ENCODE measurements around the gene SYT13. TPM values are rescaled to one million over a fixed set of nuclear protein-coding genes. Genes with fewer than 3 reads are reported as not detected.
"Not testable (repeated sequence)": the region's sequence is repeated elsewhere in the genome, so short reads cannot be mapped to it uniquely, and the experiment has no call there.

The SYT13 gene
- total RNA-seq, 2 experiments from 2014 or later: not detected

- H3K36me3 Mint-ChIP-seq: no peaks in the 10 kb centered on the region
- no peak overlapping the region for H3K27ac Mint-ChIP-seq
- peaks cover 20% of the 10 kb centered on the region for H3K27me3 Mint-ChIP-seq
Observed at GRCh38 chr11:45259592-45259991, 26.5 kb downstream of the SYT13 start.

GRCh38 chr11:45258982-45259530 lies 27.1 kb downstream of the SYT13 start:
- Mint-ChIP-seq H3K4me3 (no peak overlapping the region), H3K4me1 (no peaks in the 10 kb centered on the region), H3K9me3 (no peaks in the 10 kb centered on the region), H3K27me3 (peaks cover 17% of the 10 kb centered on the region), H3K27ac (no peak overlapping the region), H3K36me3 (no peaks in the 10 kb centered on the region)
- no peak for ATAC-seq (ENCODE audit: low read depth)
- no peak for DNase-seq
- POLR2A ChIA-PET: no interaction called here

More at GRCh38 chr11:45259592-45259991, 26.5 kb downstream of the SYT13 start:
- Mint-ChIP-seq H3K4me3 (no peak overlapping the region), H3K9me3 (no peaks in the 10 kb centered on the region), H3K4me1 (no peaks in the 10 kb centered on the region)
- DNase-seq (no peak), ATAC-seq (ENCODE audit: low read depth) (no peak)
- POLR2A ChIA-PET: no interaction called here

- ATAC-seq (ENCODE audit: low read depth): no peak
- POLR2A ChIA-PET: no interaction called here
- no peak overlapping the region for H3K4me3 Mint-ChIP-seq
- no peak for DNase-seq
- H3K9me3 Mint-ChIP-seq: no peaks in the 10 kb centered on the region
- no peaks in the 10 kb centered on the region for H3K4me1 Mint-ChIP-seq
- H3K27me3 Mint-ChIP-seq: peaks cover 9% of the 10 kb centered on the region
- H3K27ac Mint-ChIP-seq: no peak overlapping the region
- no peaks in the 10 kb centered on the region for H3K36me3 Mint-ChIP-seq
Observed at GRCh38 chr11:45254070-45254469, 32.1 kb downstream of the SYT13 start.

GRCh38 chr11:45253640-45254039 lies 32.5 kb downstream of the SYT13 start:
- Mint-ChIP-seq H3K27me3 (peaks cover 13% of the 10 kb centered on the region), H3K4me1 (peaks cover 3% of the 10 kb centered on the region), H3K9me3 (no peaks in the 10 kb centered on the region), H3K4me3 (no peak overlapping the region), H3K36me3 (no peaks in the 10 kb centered on the region), H3K27ac (no peak overlapping the region)
- POLR2A ChIA-PET: no interaction called here
- ATAC-seq (ENCODE audit: low read depth) (no peak), DNase-seq (no peak)

- ATAC-seq (ENCODE audit: low read depth) (no peak), DNase-seq (no peak)
- no peaks in the 10 kb centered on the region for H3K36me3 Mint-ChIP-seq
- POLR2A ChIA-PET: no interaction called here
- H3K9me3 Mint-ChIP-seq: no peaks in the 10 kb centered on the region
- H3K27me3 Mint-ChIP-seq: peaks cover 17% of the 10 kb centered on the region
- no peak overlapping the region for H3K27ac Mint-ChIP-seq
- no peak overlapping the region for H3K4me3 Mint-ChIP-seq
- H3K4me1 Mint-ChIP-seq: peaks cover 3% of the 10 kb centered on the region
Observed at GRCh38 chr11:45252877-45253276, 33.3 kb downstream of the SYT13 start.

GRCh38 chr11:45252134-45252856 lies 33.8 kb downstream of the SYT13 start:
- Mint-ChIP-seq H3K27ac (no peak overlapping the region), H3K36me3 (no peaks in the 10 kb centered on the region), H3K4me1 (peaks cover 3% of the 10 kb centered on the region), H3K9me3 (no peaks in the 10 kb centered on the region), H3K4me3 (no peak overlapping the region), H3K27me3 (peaks cover 17% of the 10 kb centered on the region)
- POLR2A ChIA-PET: no interaction called here
- DNase-seq (peak; percentile 50), ATAC-seq (ENCODE audit: low read depth) (no peak)

- Mint-ChIP-seq H3K4me3 (no peak overlapping the region), H3K9me3 (no peaks in the 10 kb centered on the region), H3K4me1 (peaks cover 3% of the 10 kb centered on the region), H3K27me3 (peaks cover 14% of the 10 kb centered on the region), H3K27ac (no peak overlapping the region), H3K36me3 (no peaks in the 10 kb centered on the region)
- DNase-seq (no peak), ATAC-seq (ENCODE audit: low read depth) (no peak)
- POLR2A ChIA-PET: interaction anchor here (0.6 kb wide), 1 partner anchor 55 kb away, joined by 3 read pairs; no protein-coding TSS in a partner anchor
Observed at GRCh38 chr11:45250035-45250718, 36.0 kb downstream of the SYT13 start.

GRCh38 chr11:45249372-45249771 lies 36.8 kb downstream of the SYT13 start:
- peaks cover 14% of the 10 kb centered on the region for H3K27me3 Mint-ChIP-seq
- H3K27ac Mint-ChIP-seq; ATAC-seq (ENCODE audit: low read depth); H3K9me3 Mint-ChIP-seq; DNase-seq; H3K4me1 Mint-ChIP-seq; H3K4me3 Mint-ChIP-seq; POLR2A ChIA-PET; H3K36me3 Mint-ChIP-seq: not testable (repeated sequence)

GRCh38 chr11:45248501-45249011 lies 37.6 kb downstream of the SYT13 start:
- Mint-ChIP-seq H3K27me3 (peaks cover 11% of the 10 kb centered on the region), H3K27ac (no peak overlapping the region), H3K4me1 (peaks cover 3% of the 10 kb centered on the region), H3K36me3 (no peaks in the 10 kb centered on the region), H3K9me3 (no peaks in the 10 kb centered on the region), H3K4me3 (no peak overlapping the region)
- POLR2A ChIA-PET: no interaction called here
- ATAC-seq (ENCODE audit: low read depth) (no peak), DNase-seq (no peak)

GRCh38 chr11:45247433-45247832 lies 38.7 kb downstream of the SYT13 start:
- peaks cover 3% of the 10 kb centered on the region for H3K4me1 Mint-ChIP-seq
- H3K27me3 Mint-ChIP-seq: peaks cover 11% of the 10 kb centered on the region
- H3K4me3 Mint-ChIP-seq: no peak overlapping the region
- no peak for ATAC-seq (ENCODE audit: low read depth)
- no peaks in the 10 kb centered on the region for H3K36me3 Mint-ChIP-seq
- POLR2A ChIA-PET: no interaction called here
- H3K9me3 Mint-ChIP-seq: no peaks in the 10 kb centered on the region
- no peak overlapping the region for H3K27ac Mint-ChIP-seq
- no peak for DNase-seq

GRCh38 chr11:45246241-45246640 lies 39.9 kb downstream of the SYT13 start:
- DNase-seq (no peak), ATAC-seq (ENCODE audit: low read depth) (no peak)
- Mint-ChIP-seq H3K9me3 (no peaks in the 10 kb centered on the region), H3K4me1 (peaks cover 3% of the 10 kb centered on the region), H3K27me3 (peaks cover 11% of the 10 kb centered on the region), H3K4me3 (no peak overlapping the region), H3K36me3 (no peaks in the 10 kb centered on the region), H3K27ac (no peak overlapping the region)
- POLR2A ChIA-PET: no interaction called here

GRCh38 chr11:45245218-45246045 lies 40.7 kb downstream of the SYT13 start:
- H3K27me3 Mint-ChIP-seq: peaks cover 14% of the 10 kb centered on the region
- H3K36me3 Mint-ChIP-seq: no peaks in the 10 kb centered on the region
- POLR2A ChIA-PET: no interaction called here

GRCh38 chr11:45243967-45244366 lies 42.2 kb downstream of the SYT13 start:
- ATAC-seq (ENCODE audit: low read depth): no peak
- POLR2A ChIA-PET: no interaction called here

More at GRCh38 chr11:45245218-45246045, 40.7 kb downstream of the SYT13 start:
- ATAC-seq (ENCODE audit: low read depth) (no peak), DNase-seq (no peak)
- H3K9me3 Mint-ChIP-seq: no peaks in the 10 kb centered on the region
- peaks cover 3% of the 10 kb centered on the region for H3K4me1 Mint-ChIP-seq
- no peak overlapping the region for H3K27ac Mint-ChIP-seq
- H3K4me3 Mint-ChIP-seq: no peak overlapping the region

More at GRCh38 chr11:45243967-45244366, 42.2 kb downstream of the SYT13 start:
- H3K27me3 Mint-ChIP-seq: peaks cover 12% of the 10 kb centered on the region
- H3K27ac Mint-ChIP-seq: no peak overlapping the region
- H3K9me3 Mint-ChIP-seq: no peaks in the 10 kb centered on the region
- DNase-seq: no peak
- no peaks in the 10 kb centered on the region for H3K36me3 Mint-ChIP-seq
- peaks cover 2% of the 10 kb centered on the region for H3K4me1 Mint-ChIP-seq
- H3K4me3 Mint-ChIP-seq: no peak overlapping the region

Data from activated naive CD8-positive, alpha-beta T cell treated with anti-CD3 and anti-CD28 coated beads, Interleukin-2, amount 10 ng/mL, durations not matched to agents 7 days and 5 days (primary cell).